H9 (cell line): ENCODE data around the gene AK8. TPM values are rescaled to one million over a fixed set of nuclear protein-coding genes. Genes with fewer than 3 reads are reported as not detected.

ENCODE experiments used
- DNase-seq: peaks from one replicate; pipeline ENCODE4 v3.0.0-alpha.2; 2017
- H2AFZ ChIP-seq: one replicate; pipeline ENCODE4 v1.6.1; 2013; ENCODE audit warnings: mild to moderate bottlenecking, low read length, control low read depth, moderate library complexity
- H2AK5ac ChIP-seq: 2 replicates; pipeline ENCODE4 v1.6.1; 2013; ENCODE audit warnings: low read length, control low read depth, mixed read lengths; ENCODE audit not compliant: insufficient read length
- H2BK120ac ChIP-seq: one replicate; pipeline ENCODE4 v1.6.1; 2013; ENCODE audit warnings: low read depth, mild to moderate bottlenecking, low read length, control low read depth, inconsistent platforms; ENCODE audit not compliant: poor library complexity, severe bottlenecking
- H2BK12ac ChIP-seq: 2 replicates; pipeline ENCODE4 v1.6.1; 2013; ENCODE audit warnings: low read length, control low read depth, mixed read lengths, low read depth; ENCODE audit not compliant: insufficient read length
- H2BK15ac ChIP-seq: 2 replicates; pipeline ENCODE4 v1.6.1; 2013; ENCODE audit warnings: low read depth, low read length, control low read depth
- H2BK20ac ChIP-seq: one replicate; pipeline ENCODE4 v1.6.1; 2013; ENCODE audit warnings: low read depth, mild to moderate bottlenecking, low read length, control low read depth, inconsistent platforms; ENCODE audit not compliant: poor library complexity, severe bottlenecking
- H2BK5ac ChIP-seq: 2 replicates; pipeline ENCODE4 v1.6.1; 2013; ENCODE audit warnings: low read length, control low read depth, mixed read lengths; ENCODE audit not compliant: insufficient read length
- H3K14ac ChIP-seq: 2 replicates; pipeline ENCODE4 v1.6.1; 2013; ENCODE audit warnings: low read length, control low read depth; ENCODE audit not compliant: insufficient read depth
- H3K18ac ChIP-seq: 2 replicates; pipeline ENCODE4 v1.6.1; 2013; ENCODE audit warnings: low read depth, mild to moderate bottlenecking, mixed read lengths, low read length, control low read depth; ENCODE audit not compliant: insufficient read length
- H3K23ac ChIP-seq: 2 replicates; pipeline ENCODE4 v1.6.1; 2013; ENCODE audit warnings: low read length, control low read depth, mixed read lengths, low read depth; ENCODE audit not compliant: insufficient read length
- H3K23me2 ChIP-seq: 2 replicates; pipeline ENCODE4 v1.6.1; 2013; ENCODE audit warnings: low read depth, mild to moderate bottlenecking, mixed read lengths, low read length, control low read depth; ENCODE audit not compliant: insufficient read length, poor library complexity, severe bottlenecking
- H3K27ac ChIP-seq: 2 replicates; pipeline ENCODE4 v1.5.1; 2013; ENCODE audit warnings: low read length, control low read depth, mixed read lengths, low read depth; ENCODE audit not compliant: insufficient read length
- H3K27me3 ChIP-seq: 2 replicates; pipeline ENCODE4 v1.6.1; 2013; ENCODE audit warnings: low read length, control low read depth, inconsistent platforms; ENCODE audit not compliant: insufficient read depth
- H3K4ac ChIP-seq: 2 replicates; pipeline ENCODE4 v1.6.1; 2013; ENCODE audit warnings: low read depth, mild to moderate bottlenecking, control low read depth, inconsistent platforms, low read length, moderate library complexity
- H3K4me1 ChIP-seq: 2 replicates; pipeline ENCODE4 v1.6.1; 2013; ENCODE audit warnings: low read length, control low read depth, inconsistent platforms; ENCODE audit not compliant: insufficient read depth
- H3K4me2 ChIP-seq: 2 replicates; pipeline ENCODE4 v1.6.1; 2013; ENCODE audit warnings: low read length, control low read depth, mixed read lengths; ENCODE audit not compliant: insufficient read length, insufficient read depth
- H3K56ac ChIP-seq: 2 replicates; pipeline ENCODE4 v1.6.1; 2013; ENCODE audit warnings: low read depth, mild to moderate bottlenecking, mixed read lengths, low read length, control low read depth; ENCODE audit not compliant: insufficient read length
- H3K79me1 ChIP-seq: 2 replicates; pipeline ENCODE4 v1.6.1; 2013; ENCODE audit warnings: low read depth, mild to moderate bottlenecking, moderate library complexity, low read length, control low read depth, inconsistent platforms; ENCODE audit not compliant: insufficient read depth, poor library complexity, severe bottlenecking
- H3K79me2 ChIP-seq: 2 replicates; pipeline ENCODE4 v1.6.1; 2013; ENCODE audit warnings: low read length, control low read depth, inconsistent platforms; ENCODE audit not compliant: insufficient read depth
- H3K9ac ChIP-seq: 2 replicates; pipeline ENCODE4 v1.6.1; 2013; ENCODE audit warnings: low read length, control low read depth, mixed read lengths; ENCODE audit not compliant: insufficient read length; ENCODE audit errors: extremely low read depth
- H3K9me3 ChIP-seq: one replicate; pipeline ENCODE4 v1.6.1; 2013; ENCODE audit warnings: low read depth, low read length, inconsistent platforms; ENCODE audit not compliant: control insufficient read depth
- H3T11ph ChIP-seq: one replicate; pipeline ENCODE4 v1.6.1; 2013; ENCODE audit warnings: mild to moderate bottlenecking, low read length, control low read depth, inconsistent platforms
- H4K20me1 ChIP-seq: one replicate; pipeline ENCODE4 v1.6.1; 2013; ENCODE audit not compliant: control insufficient read depth, insufficient read length, insufficient read depth
- H4K5ac ChIP-seq: 2 replicates; pipeline ENCODE4 v1.6.1; 2013; ENCODE audit warnings: low read depth, mild to moderate bottlenecking, mixed read lengths, low read length, control low read depth; ENCODE audit not compliant: insufficient read length
- H4K8ac ChIP-seq: replicated peaks from 2 replicates; pipeline ENCODE4 v1.6.1; 2013; ENCODE audit warnings: low read length, control low read depth, mixed read lengths, low read depth; ENCODE audit not compliant: insufficient read length
- H4K91ac ChIP-seq: 2 replicates; pipeline ENCODE4 v1.6.1; 2013; ENCODE audit warnings: low read depth, mild to moderate bottlenecking, moderate library complexity, mixed read lengths, low read length, control low read depth; ENCODE audit not compliant: insufficient read length
- H3K27ac Mint-ChIP-seq, 3 experiments: 2 replicates in 2 of 3; 3 replicates in 1 of 3; pipeline ENCODE4 v1.8.0; 2020 to 2021; ENCODE audit warnings: mixed read lengths in 3 of 3, mild to moderate bottlenecking in 1 of 3, moderate library complexity in 1 of 3
- H3K27me3 Mint-ChIP-seq: 2 replicates; pipeline ENCODE4 v1.8.0; 2021; ENCODE audit warnings: low read depth, mild to moderate bottlenecking, moderate library complexity, mixed read lengths
- H3K36me3 Mint-ChIP-seq, 3 experiments: 2 replicates in 2 of 3; 3 replicates in 1 of 3; pipeline ENCODE4 v1.8.0; 2020 to 2021; ENCODE audit warnings: low read depth in 3 of 3, mixed read lengths in 3 of 3; ENCODE audit not compliant: insufficient read depth in 1 of 3
- H3K4me1 Mint-ChIP-seq, 2 experiments: 2 replicates each; pipeline ENCODE4 v1.8.0; 2020; ENCODE audit warnings: mixed read lengths in 2 of 2
- H3K4me3 Mint-ChIP-seq, 2 experiments: 2 replicates in 1 of 2; 3 replicates in 1 of 2; pipeline ENCODE4 v1.8.0; 2020 to 2021; ENCODE audit warnings: mild to moderate bottlenecking in 2 of 2, mixed read lengths in 2 of 2, moderate library complexity in 1 of 2
- H3K9me3 Mint-ChIP-seq, 2 experiments: 2 replicates in 1 of 2; 3 replicates in 1 of 2; pipeline ENCODE4 v1.8.0; 2020; ENCODE audit warnings: mild to moderate bottlenecking in 2 of 2, mixed read lengths in 2 of 2, moderate library complexity in 1 of 2
- WGBS: extraction: QIAGEN DNeasy Blood & Tissue Kit; methylation state at CpG from one replicate; pipeline ENCODE4 v1.1.7; 2013; ENCODE audit warnings: missing lambda C conversion rate, low lambda C conversion rate, mixed read lengths; ENCODE audit not compliant: insufficient read length; ENCODE audit errors: extremely low coverage; 5-methylcytosine and 5-hydroxymethylcytosine counted together
- total RNA-seq: library from RNA; stranded (reverse); gene quantifications from 2 replicates; pipeline ENCODE4 v1.2.1, GENCODE V29; 2021
- TF ChIP-seq, protein P1 (sequence below): fragments of 200-600 bp; sonication (generic); conservative IDR thresholded peaks from 3 replicates; pipeline ENCODE4 v1.8.0; 2021; ENCODE audit warnings: antibody characterized with exemption, mild to moderate bottlenecking

Gene AK8
- total RNA-seq, 1 experiment from 2014 or later, result 0.44 TPM

DNA sequence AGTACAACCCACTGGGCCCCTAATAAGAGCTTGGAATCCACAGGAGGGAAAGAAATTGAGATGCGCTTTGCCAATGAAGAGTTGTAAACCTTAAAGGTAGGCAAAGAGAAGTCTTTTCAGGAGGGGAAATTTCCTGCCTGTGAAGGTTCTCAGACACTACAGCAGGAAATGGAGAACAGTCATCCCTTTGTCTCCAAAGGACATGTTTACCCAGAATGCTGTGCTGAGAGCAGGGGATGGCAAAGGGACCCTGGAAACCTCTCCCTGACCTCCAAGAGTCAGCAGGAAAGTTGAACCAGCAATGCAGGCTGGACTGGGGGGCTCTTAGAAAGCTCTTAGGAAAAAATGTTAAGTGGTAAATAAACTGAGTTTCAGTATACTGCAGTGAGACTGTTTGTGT, 103.2 kb downstream of the AK8 start:
- Histone ChIP-seq H4K20me1 (no peaks in the 10 kb centered on the region), H3K4me1 (no peaks in the 10 kb centered on the region), H3K4ac (no peak overlapping the region), H2BK120ac (no peak overlapping the region), H3K23me2 (peaks cover 1% of the 10 kb centered on the region), H3K18ac (no peak overlapping the region), H4K91ac (no peak overlapping the region), H2BK12ac (no peak overlapping the region), H3K23ac (no peak overlapping the region), H3K79me1 (no peaks in the 10 kb centered on the region), H2AFZ (no peak overlapping the region), H3K9ac (no peak overlapping the region), H3K56ac (no peak overlapping the region), H3K4me2 (no peak overlapping the region), H2AK5ac (no peak overlapping the region), H4K5ac (no peak overlapping the region), H2BK5ac (no peak overlapping the region), H3K27me3 (no peaks in the 10 kb centered on the region), H3K27ac (no peak overlapping the region), H3K79me2 (no peaks in the 10 kb centered on the region), H2BK15ac (no peak overlapping the region), H3K9me3 (no peaks in the 10 kb centered on the region), H4K8ac (no peak overlapping the region), H3T11ph (no peak overlapping the region), H2BK20ac (no peak overlapping the region), H3K14ac (no peak overlapping the region)
- peaks cover 47% of the 10 kb centered on the region for H3K27me3 Mint-ChIP-seq
- peaks cover 15 to 20% of the 10 kb centered on the region in 2 experiments for H3K9me3 Mint-ChIP-seq
- peaks cover 0 to 13% (median 7%) of the 10 kb centered on the region in 3 experiments; a peak in 5 of 7 replicates for H3K36me3 Mint-ChIP-seq
- H3K27ac Mint-ChIP-seq, result no peak overlapping the region
- H3K4me1 Mint-ChIP-seq, result peaks cover 2 to 6% of the 10 kb centered on the region in 2 experiments; a peak in 3 of 4 replicates
- no peak overlapping the region for H3K4me3 Mint-ChIP-seq
- DNase-seq, result no peak
- TF ChIP-seq, protein P1, sequence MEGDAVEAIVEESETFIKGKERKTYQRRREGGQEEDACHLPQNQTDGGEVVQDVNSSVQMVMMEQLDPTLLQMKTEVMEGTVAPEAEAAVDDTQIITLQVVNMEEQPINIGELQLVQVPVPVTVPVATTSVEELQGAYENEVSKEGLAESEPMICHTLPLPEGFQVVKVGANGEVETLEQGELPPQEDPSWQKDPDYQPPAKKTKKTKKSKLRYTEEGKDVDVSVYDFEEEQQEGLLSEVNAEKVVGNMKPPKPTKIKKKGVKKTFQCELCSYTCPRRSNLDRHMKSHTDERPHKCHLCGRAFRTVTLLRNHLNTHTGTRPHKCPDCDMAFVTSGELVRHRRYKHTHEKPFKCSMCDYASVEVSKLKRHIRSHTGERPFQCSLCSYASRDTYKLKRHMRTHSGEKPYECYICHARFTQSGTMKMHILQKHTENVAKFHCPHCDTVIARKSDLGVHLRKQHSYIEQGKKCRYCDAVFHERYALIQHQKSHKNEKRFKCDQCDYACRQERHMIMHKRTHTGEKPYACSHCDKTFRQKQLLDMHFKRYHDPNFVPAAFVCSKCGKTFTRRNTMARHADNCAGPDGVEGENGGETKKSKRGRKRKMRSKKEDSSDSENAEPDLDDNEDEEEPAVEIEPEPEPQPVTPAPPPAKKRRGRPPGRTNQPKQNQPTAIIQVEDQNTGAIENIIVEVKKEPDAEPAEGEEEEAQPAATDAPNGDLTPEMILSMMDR, result no peak
- whole genome bisulfite sequencing, result no CpG with 5 or more reads among the region's 1 CpG
